HEK293 (cell line): ENCODE measurements around the gene TFAP2C.

ENCODE experiments used
- CTCF ChIA-PET: fragments of 350-600 bp; formaldehyde crosslinking; extraction: SDS; loops from one replicate; lab custom pipeline; 2021; ENCODE audit warnings: antibody characterized with exemption; lab: Yijun Ruan, JAX
- POLR2A ChIA-PET: fragments of 300-600 bp; formaldehyde crosslinking; extraction: SDS; loops from one replicate; lab custom pipeline; 2020; ENCODE audit warnings: antibody characterized with exemption, inconsistent platforms; lab: Yijun Ruan, JAX
- H3K27ac ChIP-seq: fragments of 200-500 bp; sonication (Bioruptor generic); 2 replicates; pipeline ENCODE4 v1.5.1; 2014; ENCODE audit warnings: low read depth, low read length, control low read depth, inconsistent platforms; ENCODE audit errors: extremely low read depth
- H3K36me3 ChIP-seq, 2 experiments: fragments of 200-500 bp in 1 of 2; sonication (Bioruptor generic) in 1 of 2; 1 replicate in 1 of 2; 2 replicates in 1 of 2; pipeline ENCODE4 v1.5.1; 2014 to 2017; ENCODE audit warnings: inconsistent platforms in 2 of 2, low read length in 2 of 2; ENCODE audit not compliant: control insufficient read depth in 2 of 2, insufficient read depth in 1 of 2
- H3K4me1 ChIP-seq: fragments of 200-500 bp; sonication (Bioruptor generic); 2 replicates; pipeline ENCODE4 v1.5.1; 2014; ENCODE audit warnings: mild to moderate bottlenecking, low read length, inconsistent platforms; ENCODE audit not compliant: control insufficient read depth, insufficient read depth
- H3K4me3 ChIP-seq: 2 replicates; pipeline ENCODE4 v1.5.1; 2011; ENCODE audit warnings: low read depth, mild to moderate bottlenecking, control low read depth, low read length, moderate library complexity
- H3K9me3 ChIP-seq: fragments of 200-500 bp; sonication (Bioruptor generic); 2 replicates; pipeline ENCODE4 v1.5.1; 2014; ENCODE audit warnings: low read depth, low read length, inconsistent platforms; ENCODE audit not compliant: control insufficient read depth, insufficient read depth
- EGR2 ChIP-seq: fragments of 450-650 bp; formaldehyde crosslinking; IDR thresholded peaks from 2 replicates; pipeline ENCODE4 v1.5.1; 2016; ENCODE audit warnings: low read depth, missing biosample characterization, missing genetic modification characterization
- GLI4 ChIP-seq: fragments of 450-650 bp; formaldehyde crosslinking; IDR thresholded peaks from 2 replicates; pipeline ENCODE4 v1.5.1; 2016; ENCODE audit warnings: missing biosample characterization, missing genetic modification characterization
- GLIS2 ChIP-seq: fragments of 450-650 bp; formaldehyde crosslinking; IDR thresholded peaks from 2 replicates; pipeline ENCODE4 v1.5.1; 2016; ENCODE audit warnings: missing biosample characterization, missing genetic modification characterization
- IKZF3 ChIP-seq: fragments of 450-650 bp; IDR thresholded peaks from 2 replicates; pipeline ENCODE4 v1.5.0; 2018; ENCODE audit warnings: missing biosample characterization, mild to moderate bottlenecking, missing genetic modification characterization, moderate library complexity
- KLF16 ChIP-seq: fragments of 450-650 bp; formaldehyde crosslinking; IDR thresholded peaks from 2 replicates; pipeline ENCODE4 v1.5.1; 2017; ENCODE audit warnings: missing biosample characterization, missing genetic modification characterization
- KLF8 ChIP-seq: fragments of 450-650 bp; formaldehyde crosslinking; IDR thresholded peaks from 2 replicates; pipeline ENCODE4 v1.5.1; 2016; ENCODE audit warnings: missing biosample characterization, missing genetic modification characterization
- WT1 ChIP-seq: fragments of 450-650 bp; formaldehyde crosslinking; IDR thresholded peaks from 2 replicates; pipeline ENCODE4 v1.5.1; 2016; ENCODE audit warnings: missing biosample characterization, missing genetic modification characterization
- ZBTB10 ChIP-seq: fragments of 450-650 bp; formaldehyde crosslinking; IDR thresholded peaks from 2 replicates; pipeline ENCODE4 v1.5.1; 2016; ENCODE audit warnings: missing biosample characterization, missing genetic modification characterization
- ZFHX2 ChIP-seq: fragments of 450-650 bp; formaldehyde crosslinking; conservative IDR thresholded peaks from 2 replicates; pipeline ENCODE4 v1.5.1; 2016; ENCODE audit warnings: missing biosample characterization, missing genetic modification characterization
- ZNF112 ChIP-seq: fragments of 450-650 bp; formaldehyde crosslinking; IDR thresholded peaks from 2 replicates; pipeline ENCODE4 v1.5.0; 2017; ENCODE audit warnings: missing biosample characterization, missing genetic modification characterization
- ZNF121 ChIP-seq: fragments of 450-650 bp; formaldehyde crosslinking; IDR thresholded peaks from 2 replicates; pipeline ENCODE4 v1.5.1; 2016; ENCODE audit warnings: missing biosample characterization, missing genetic modification characterization
- ZNF2 ChIP-seq: fragments of 450-650 bp; formaldehyde crosslinking; IDR thresholded peaks from 2 replicates; pipeline ENCODE4 v1.5.1; 2016; ENCODE audit warnings: missing biosample characterization, missing genetic modification characterization
- ZNF211 ChIP-seq: fragments of 450-650 bp; formaldehyde crosslinking; IDR thresholded peaks from 2 replicates; pipeline ENCODE4 v1.5.1; 2016; ENCODE audit warnings: low read depth, missing biosample characterization, missing genetic modification characterization
- ZNF23 ChIP-seq: fragments of 450-650 bp; formaldehyde crosslinking; IDR thresholded peaks from 2 replicates; pipeline ENCODE4 v1.5.1; 2016; ENCODE audit warnings: missing biosample characterization, missing genetic modification characterization, borderline replicate concordance
- ZNF239 ChIP-seq: fragments of 450-650 bp; formaldehyde crosslinking; IDR thresholded peaks from 2 replicates; pipeline ENCODE4 v1.5.1; 2016; ENCODE audit warnings: missing biosample characterization, missing genetic modification characterization
- ZNF24 ChIP-seq: fragments of 450-650 bp; formaldehyde crosslinking; IDR thresholded peaks from 2 replicates; pipeline ENCODE4 v1.5.1; 2016; ENCODE audit warnings: missing biosample characterization, missing genetic modification characterization
- ZNF280C ChIP-seq: fragments of 450-650 bp; formaldehyde crosslinking; IDR thresholded peaks from 2 replicates; pipeline ENCODE4 v1.5.1; 2016; ENCODE audit warnings: missing biosample characterization, missing genetic modification characterization
- ZNF335 ChIP-seq: fragments of 450-650 bp; formaldehyde crosslinking; conservative IDR thresholded peaks from 2 replicates; pipeline ENCODE4 v1.5.1; 2016; ENCODE audit warnings: missing biosample characterization, missing genetic modification characterization
- ZNF341 ChIP-seq: fragments of 450-650 bp; formaldehyde crosslinking; IDR thresholded peaks from 2 replicates; pipeline ENCODE4; 2016; ENCODE audit warnings: low read depth, missing biosample characterization, missing genetic modification characterization
- ZNF398 ChIP-seq: fragments of 450-650 bp; formaldehyde crosslinking; IDR thresholded peaks from 2 replicates; pipeline ENCODE4 v1.5.1; 2017; ENCODE audit warnings: missing biosample characterization, missing genetic modification characterization
- ZNF416 ChIP-seq: fragments of 450-650 bp; formaldehyde crosslinking; IDR thresholded peaks from 2 replicates; pipeline ENCODE4 v1.5.1; 2016; ENCODE audit warnings: missing biosample characterization, missing genetic modification characterization
- ZNF48 ChIP-seq: fragments of 450-650 bp; formaldehyde crosslinking; IDR thresholded peaks from 2 replicates; pipeline ENCODE4 v1.5.1; 2016; ENCODE audit warnings: missing biosample characterization, missing genetic modification characterization
- ZNF510 ChIP-seq: fragments of 450-650 bp; formaldehyde crosslinking; IDR thresholded peaks from 2 replicates; pipeline ENCODE4 v1.5.1; 2018; ENCODE audit warnings: mild to moderate bottlenecking, missing genetic modification characterization, missing biosample characterization; ENCODE audit not compliant: insufficient replicate concordance
- ZNF544 ChIP-seq: fragments of 450-650 bp; formaldehyde crosslinking; IDR thresholded peaks from 2 replicates; pipeline ENCODE4 v1.5.0; 2017; ENCODE audit warnings: missing biosample characterization, missing genetic modification characterization
- ZNF596 ChIP-seq: fragments of 450-650 bp; IDR thresholded peaks from 2 replicates; pipeline ENCODE4 v1.5.0; 2018; ENCODE audit warnings: missing biosample characterization, mild to moderate bottlenecking, missing genetic modification characterization, moderate library complexity
- ZNF610 ChIP-seq: fragments of 450-650 bp; formaldehyde crosslinking; IDR thresholded peaks from 2 replicates; pipeline ENCODE4 v1.5.1; 2016; ENCODE audit warnings: missing biosample characterization, missing genetic modification characterization, borderline replicate concordance
- ZNF623 ChIP-seq: fragments of 450-650 bp; formaldehyde crosslinking; IDR thresholded peaks from 2 replicates; pipeline ENCODE4 v1.5.1; 2016; ENCODE audit warnings: missing biosample characterization, missing genetic modification characterization
- ZNF692 ChIP-seq: fragments of 450-650 bp; formaldehyde crosslinking; IDR thresholded peaks from 2 replicates; pipeline ENCODE4 v1.5.1; 2016; ENCODE audit warnings: missing biosample characterization, missing genetic modification characterization
- ZNF747 ChIP-seq: fragments of 450-650 bp; formaldehyde crosslinking; IDR thresholded peaks from 2 replicates; pipeline ENCODE4 v1.5.1; 2016; ENCODE audit warnings: missing biosample characterization, missing genetic modification characterization
- ZNF837 ChIP-seq: fragments of 450-650 bp; formaldehyde crosslinking; IDR thresholded peaks from 2 replicates; pipeline ENCODE4 v1.5.1; 2016; ENCODE audit warnings: missing biosample characterization, missing genetic modification characterization

The TFAP2C gene

GRCh38 chr20:56629464-56630085 is 469 bp downstream of the TFAP2C start (continued):
- TF ChIP-seq IKZF3 (peak; percentile 50; the same call in 1 of the 2 replicates), ZNF623 (tag by site-specific recombination) (no peak), ZNF335 (tag by site-specific recombination) (peak; percentile 83), GLIS2 (tag by site-specific recombination) (peak; percentile 31; the same call in 1 of the 2 replicates), ZNF398 (0 out of 2 replicates have a peak, but pooled peaks have one; percentile 15), ZNF341 (tag by site-specific recombination) (peak; percentile 44; the same call in 1 of the 2 replicates), ZNF112 (tag by site-specific recombination) (no peak), ZNF416 (tag by site-specific recombination) (no peak)

GRCh38 chr20:56630086-56630493 is 984 bp downstream of the TFAP2C start:
- POLR2A ChIA-PET, result interaction anchor here (1.0 to 1.3 kb wide), 2 partner anchors 238 to 1067 kb away, joined by 3 read pairs; partner anchors contain the start of genes AURKA and CSTF1
- Histone ChIP-seq H3K27ac (peak overlapping the region; percentile 47), H3K4me3 (peak overlapping the region; percentile 78), H3K9me3 (no peaks in the 10 kb centered on the region), H3K4me1 (0 out of 2 replicates have a peak, but pooled peaks cover 2% of the 10 kb centered on the region), H3K36me3 (peaks cover 0 to 37% of the 10 kb centered on the region in 2 experiments; a peak in 1 of 3 replicates)
- CTCF ChIA-PET, result interaction anchor here (0.6 to 1.9 kb wide), 15 partner anchors 27 to 658 kb away, joined by 3 to 9 read pairs (median 3); no protein-coding TSS in a partner anchor
- TF ChIP-seq KLF8, result no peak
- TF ChIP-seq ZNF24 (tag by site-specific recombination), result no peak
- TF ChIP-seq ZNF239, result no peak
- no peak for TF ChIP-seq ZNF121 (tag by site-specific recombination)
- no peak for TF ChIP-seq ZNF48 (tag by site-specific recombination)
- peak; percentile 81 for TF ChIP-seq ZFHX2 (tag by site-specific recombination)
- TF ChIP-seq KLF16 (tag by site-specific recombination), result peak; percentile 57; the same call in 1 of the 2 replicates
- peak; percentile 71 for TF ChIP-seq EGR2 (tag by site-specific recombination)
- TF ChIP-seq ZNF692, result no peak
- TF ChIP-seq ZNF2 (tag by site-specific recombination), result no peak
- no peak for TF ChIP-seq ZNF510
- TF ChIP-seq ZNF747 (tag by site-specific recombination), result no peak
- TF ChIP-seq ZNF211 (tag by site-specific recombination), result no peak
- no peak for TF ChIP-seq GLI4 (tag by site-specific recombination)
- TF ChIP-seq ZNF23, result no peak
- TF ChIP-seq ZNF544 (tag by site-specific recombination), result no peak
- no peak for TF ChIP-seq ZNF837 (tag by site-specific recombination)
- no peak for TF ChIP-seq ZNF596 (tag by site-specific recombination)
- no peak; the same call in 1 of the 2 replicates for TF ChIP-seq GLIS2 (tag by site-specific recombination)
- no peak for TF ChIP-seq ZNF610 (tag by site-specific recombination)
- TF ChIP-seq ZNF280C (tag by site-specific recombination), result no peak
- TF ChIP-seq ZBTB10 (tag by site-specific recombination), result peak; percentile 79
- no peak for TF ChIP-seq WT1
